Left ventricle myocardium inferior (tissue), 1 donor: ENCODE data around the gene RAPGEF1. TPM values are rescaled to one million over a fixed set of nuclear protein-coding genes. Genes with fewer than 3 reads are reported as not detected.

Experiments
- DNase-seq: peaks from one replicate; pipeline ENCODE4 v3.0.0-alpha.2; 2020
- H3K27ac ChIP-seq: fragments of 200-600 bp; replicated peaks from 2 replicates; pipeline ENCODE4 v1.8.0; 2021
- H3K27me3 ChIP-seq: fragments of 200-600 bp; 2 replicates; pipeline ENCODE4 v1.8.0; 2021; ENCODE audit warnings: low read depth
- H3K36me3 ChIP-seq: fragments of 200-600 bp; 2 replicates; pipeline ENCODE4 v1.8.0; 2021
- H3K4me1 ChIP-seq: fragments of 200-600 bp; 2 replicates; pipeline ENCODE4 v1.8.0; 2021
- H3K4me3 ChIP-seq: fragments of 200-600 bp; 2 replicates; pipeline ENCODE4 v1.8.0; 2021; ENCODE audit warnings: mild to moderate bottlenecking, moderate library complexity
- H3K9me3 ChIP-seq: fragments of 200-600 bp; replicated peaks from 2 replicates; pipeline ENCODE4 v1.8.0; 2021
- intact Hi-C: fragments of 100-400 bp; cut with micrococcal nuclease; formaldehyde crosslinking; loops from one replicate; pipeline ENCODE4 v1.11.0; 2022
- total RNA-seq: library from RNA; stranded (reverse); fragmentation: NEBNext Ultra II Directional; extraction: Animal tissue kit (Norgen Biotek cat#: 25700); gene quantifications from one replicate; pipeline ENCODE4 v1.2.1, GENCODE V29; 2021
- TF ChIP-seq, protein P1 (sequence below): fragments of 200-600 bp; IDR thresholded peaks from 2 replicates; pipeline ENCODE4 v1.8.0; 2021; ENCODE audit warnings: antibody characterized with exemption, mild to moderate bottlenecking, borderline replicate concordance
- donor health status: DM: no; HTN: yes; CAD: no; lungs with severe emphysema.

RAPGEF1 gene
- total RNA-seq, 1 donor from 2014 or later, result 95.9 TPM

DNA sequence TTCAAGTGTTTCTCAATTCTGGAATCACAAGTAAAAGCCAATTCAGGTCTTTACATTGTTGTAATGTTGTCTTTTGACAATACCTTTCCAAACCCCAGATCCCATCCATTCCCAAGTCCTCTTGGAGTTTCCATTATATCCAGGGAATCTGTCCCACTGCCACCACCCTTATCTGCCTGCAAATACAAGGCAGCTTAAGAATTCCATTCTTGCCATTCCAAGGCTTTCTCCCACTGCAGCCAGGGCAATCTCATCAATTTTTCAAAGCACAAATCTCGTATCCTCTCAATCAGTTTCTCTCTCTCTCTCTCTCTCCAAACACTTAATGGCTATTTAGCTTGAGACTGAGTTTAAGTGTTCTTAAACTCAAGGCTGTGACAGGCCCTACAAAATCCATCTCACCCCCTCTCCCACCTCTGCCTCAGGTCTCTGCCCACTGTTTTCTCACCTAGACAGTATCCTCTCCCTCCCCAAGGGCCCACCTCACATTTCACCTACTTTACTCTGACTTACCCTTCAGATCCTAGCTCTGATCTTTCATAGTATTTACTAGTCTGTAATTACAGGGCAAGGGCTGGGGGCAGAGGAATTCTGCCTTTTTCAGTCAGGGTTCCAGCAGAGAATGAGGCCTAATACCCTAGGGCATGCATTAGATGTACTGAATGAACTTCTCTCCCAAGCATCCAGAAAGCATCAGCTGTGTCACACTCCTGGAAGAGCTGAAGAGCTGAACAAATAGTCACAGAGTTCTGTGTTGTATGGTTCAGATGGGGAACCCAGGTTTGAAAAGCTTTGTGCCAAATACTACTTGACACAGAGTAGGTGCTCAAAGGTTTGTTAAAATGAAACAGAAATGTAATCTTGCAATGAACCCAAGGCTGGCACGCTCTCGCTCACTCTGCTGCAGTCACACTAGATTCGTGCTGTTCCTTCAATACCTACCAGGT, 46.0 kb downstream of the RAPGEF1 start:
- peak overlapping the region; percentile 10 for H3K27ac ChIP-seq
- H3K36me3 ChIP-seq, result no peaks in the 10 kb centered on the region
- TF ChIP-seq, protein P1, sequence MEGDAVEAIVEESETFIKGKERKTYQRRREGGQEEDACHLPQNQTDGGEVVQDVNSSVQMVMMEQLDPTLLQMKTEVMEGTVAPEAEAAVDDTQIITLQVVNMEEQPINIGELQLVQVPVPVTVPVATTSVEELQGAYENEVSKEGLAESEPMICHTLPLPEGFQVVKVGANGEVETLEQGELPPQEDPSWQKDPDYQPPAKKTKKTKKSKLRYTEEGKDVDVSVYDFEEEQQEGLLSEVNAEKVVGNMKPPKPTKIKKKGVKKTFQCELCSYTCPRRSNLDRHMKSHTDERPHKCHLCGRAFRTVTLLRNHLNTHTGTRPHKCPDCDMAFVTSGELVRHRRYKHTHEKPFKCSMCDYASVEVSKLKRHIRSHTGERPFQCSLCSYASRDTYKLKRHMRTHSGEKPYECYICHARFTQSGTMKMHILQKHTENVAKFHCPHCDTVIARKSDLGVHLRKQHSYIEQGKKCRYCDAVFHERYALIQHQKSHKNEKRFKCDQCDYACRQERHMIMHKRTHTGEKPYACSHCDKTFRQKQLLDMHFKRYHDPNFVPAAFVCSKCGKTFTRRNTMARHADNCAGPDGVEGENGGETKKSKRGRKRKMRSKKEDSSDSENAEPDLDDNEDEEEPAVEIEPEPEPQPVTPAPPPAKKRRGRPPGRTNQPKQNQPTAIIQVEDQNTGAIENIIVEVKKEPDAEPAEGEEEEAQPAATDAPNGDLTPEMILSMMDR, result no peak
- no peaks in the 10 kb centered on the region for H3K27me3 ChIP-seq
- peaks cover 97% of the 10 kb centered on the region for H3K4me1 ChIP-seq
- intact Hi-C loops, result no loop called here
- no peak overlapping the region for H3K4me3 ChIP-seq
- no peak for DNase-seq
- no peaks in the 10 kb centered on the region for H3K9me3 ChIP-seq

DNA sequence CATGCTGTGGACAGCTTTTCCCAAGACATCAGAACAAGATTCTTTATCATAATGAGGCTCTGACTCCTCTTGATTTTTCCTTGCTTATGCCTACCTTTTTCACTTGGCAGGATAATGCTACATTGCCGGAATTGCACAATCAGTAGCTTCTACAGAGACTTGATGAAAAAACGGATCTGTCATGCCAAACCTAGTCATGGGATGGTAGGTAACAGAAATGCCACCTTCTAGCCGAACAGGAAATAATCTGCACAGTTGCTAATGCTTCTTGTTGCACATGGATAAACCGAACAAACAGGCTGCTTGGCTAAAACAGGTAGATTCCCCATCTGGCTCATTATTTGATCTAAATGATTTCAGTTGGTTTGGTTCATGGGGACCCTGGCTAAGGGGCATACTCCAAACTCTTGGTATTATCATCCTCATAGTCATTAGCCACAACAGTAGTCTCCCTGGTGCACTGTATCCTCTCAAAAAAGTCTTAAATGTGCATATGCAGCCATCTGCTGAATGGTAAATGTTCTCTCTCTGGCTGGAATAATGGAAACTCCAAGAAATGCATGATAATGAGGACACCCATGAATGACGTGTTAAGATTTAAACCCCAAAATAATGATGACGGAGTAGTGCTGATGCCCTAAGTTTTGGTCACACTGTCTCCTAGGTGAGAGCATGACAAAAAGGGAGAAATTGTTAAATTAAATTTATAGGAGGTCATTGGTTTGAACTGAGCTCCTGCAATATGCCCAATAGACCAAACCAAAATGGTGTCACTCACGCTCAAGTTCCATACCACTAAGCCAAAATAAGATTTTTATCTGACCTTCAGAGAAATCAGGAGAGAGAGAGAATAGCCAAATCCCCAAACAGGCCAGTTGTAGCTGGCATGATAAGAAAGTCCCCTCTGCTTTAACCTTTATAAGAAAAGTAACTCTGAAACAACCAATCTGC, 47.0 kb downstream of the RAPGEF1 start:
- H3K27ac ChIP-seq, result peak overlapping the region; percentile 10
- no peaks in the 10 kb centered on the region for H3K9me3 ChIP-seq
- no peak for DNase-seq
- H3K36me3 ChIP-seq, result no peaks in the 10 kb centered on the region
- H3K4me3 ChIP-seq, result no peak overlapping the region
- intact Hi-C loops, result no loop called here
- H3K27me3 ChIP-seq, result no peaks in the 10 kb centered on the region
- peaks cover 96% of the 10 kb centered on the region for H3K4me1 ChIP-seq
- TF ChIP-seq, protein P1, result no peak

DNA sequence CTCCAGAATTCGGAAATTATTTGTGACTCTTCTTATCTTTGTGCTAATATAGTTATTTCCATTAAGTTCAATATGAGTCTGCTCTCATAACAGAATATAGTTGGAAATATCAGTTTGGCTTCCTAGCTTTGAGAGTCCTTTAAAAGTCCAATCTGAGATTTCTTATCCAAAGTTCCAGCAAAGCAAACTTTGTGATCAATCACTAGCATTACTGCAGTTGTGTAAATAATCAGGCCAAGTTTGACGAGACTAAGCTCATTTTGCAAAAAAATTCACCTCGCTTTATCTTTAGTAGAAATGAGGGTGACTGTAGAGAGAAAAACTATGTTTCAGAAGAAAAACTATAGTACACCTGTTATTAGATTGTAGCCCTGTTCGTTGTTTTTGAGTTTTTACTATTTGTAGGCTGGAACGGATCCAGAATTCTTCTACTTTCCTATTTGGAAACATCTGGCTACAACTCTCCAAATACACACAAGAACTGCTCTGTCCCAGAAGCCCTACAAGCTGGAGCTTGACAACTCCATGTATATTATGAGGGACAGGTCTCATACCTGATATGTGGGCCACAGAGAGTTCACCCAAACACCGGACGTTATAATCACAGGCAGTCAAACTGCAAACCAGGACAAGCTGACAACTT, 47.8 kb downstream of the RAPGEF1 start:
- DNase-seq, result no peak
- H3K27me3 ChIP-seq, result no peaks in the 10 kb centered on the region
- H3K9me3 ChIP-seq, result no peaks in the 10 kb centered on the region
- TF ChIP-seq, protein P1, result no peak
- H3K27ac ChIP-seq, result no peak overlapping the region
- H3K36me3 ChIP-seq, result no peaks in the 10 kb centered on the region
- H3K4me1 ChIP-seq, result peaks cover 96% of the 10 kb centered on the region
- no peak overlapping the region for H3K4me3 ChIP-seq
- intact Hi-C loops, result no loop called here

DNA sequence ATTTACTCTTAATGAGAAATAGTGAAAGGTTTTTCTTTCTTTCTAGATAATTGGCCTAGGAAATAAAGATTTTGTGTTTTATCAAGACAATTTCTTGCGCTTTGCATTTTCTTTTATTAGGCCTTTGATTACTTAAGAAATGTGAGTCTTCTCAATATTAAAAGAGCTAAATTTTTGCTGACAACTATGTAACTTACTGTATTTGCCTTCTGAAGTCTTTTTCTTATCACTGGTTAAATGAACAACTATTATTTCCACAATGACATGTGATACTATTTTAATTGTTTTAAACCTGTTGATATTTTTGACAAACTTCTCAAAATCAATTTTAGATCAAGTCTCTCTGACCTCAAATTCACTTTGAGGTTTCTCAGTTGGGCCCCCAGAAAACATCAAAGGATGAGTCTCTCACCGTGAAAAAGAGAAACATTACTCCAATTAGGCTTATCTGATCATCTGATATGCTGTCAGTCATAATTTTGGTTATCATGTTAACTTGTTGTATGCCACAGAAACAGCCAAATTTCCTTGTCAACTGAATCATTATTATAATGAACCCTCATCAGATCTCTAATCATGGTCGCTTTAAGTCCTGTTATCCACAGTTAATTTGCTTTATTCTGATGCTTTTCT, 48.8 kb downstream of the RAPGEF1 start:
- DNase-seq, result no peak
- Histone ChIP-seq H3K27me3 (no peaks in the 10 kb centered on the region), H3K4me1 (peaks cover 96% of the 10 kb centered on the region), H3K4me3 (no peak overlapping the region), H3K27ac (no peak overlapping the region), H3K36me3 (no peaks in the 10 kb centered on the region), H3K9me3 (no peaks in the 10 kb centered on the region)
- TF ChIP-seq, protein P1, result no peak
- intact Hi-C loops, result no loop called here
